Hindlimb muscle (tissue), 1 donor: ENCODE measurements around the gene USP21. TPM values are rescaled to one million over a fixed set of nuclear protein-coding genes. Genes with fewer than 3 reads are reported as not detected.
A peak's percentile ranks its signal among the peaks of the same experiment; 100 is the strongest.

Experiments
- DNase-seq: peaks from one replicate; pipeline ENCODE4 v3.0.0-alpha.2; 2013
- polyA plus RNA-seq: library from polyadenylated mRNA; unstranded; fragments of 120-200 nt; gene quantifications from one replicate; pipeline ENCODE4 v1.2.1, GENCODE V29; 2013; ENCODE audit not compliant: insufficient read length

The USP21 gene
- polyA plus RNA-seq, 1 donor, result 28.6 TPM

GRCh38 chr1:161172349-161172748 lies 13.0 kb downstream of the USP21 start:
- DNase-seq, result no peak

- no peak for DNase-seq
These were observed 13.6 kb downstream of the USP21 start for GRCh38 chr1:161172776-161173376.

- DNase-seq, result no peak
These were observed 14.4 kb downstream of the USP21 start for GRCh38 chr1:161173711-161174110.

- no peak for DNase-seq
These were observed 15.6 kb downstream of the USP21 start for GRCh38 chr1:161174911-161175310.

GRCh38 chr1:161175771-161176453 lies 16.6 kb downstream of the USP21 start:
- DNase-seq, result no peak

- DNase-seq, result no peak
These were observed 17.3 kb downstream of the USP21 start for GRCh38 chr1:161176468-161177111.

GRCh38 chr1:161177112-161177935 lies 18.0 kb downstream of the USP21 start, which contains the start of gene B4GALT3:
Gene B4GALT3, minus strand, starts transcription at chr1:161177507. Its CDS starts 1,447 bp downstream, at chr1:161176060.
- peak; percentile 84 for DNase-seq

- DNase-seq, result no peak
These were observed 18.6 kb downstream of the USP21 start for GRCh38 chr1:161177936-161178244.

- DNase-seq, result no peak
These were observed 20.4 kb downstream of the USP21 start for GRCh38 chr1:161179698-161180097.

- DNase-seq, result no peak
These were observed 21.3 kb downstream of the USP21 start for GRCh38 chr1:161180639-161181038.

- no peak for DNase-seq
These were observed 22.9 kb downstream of the USP21 start for GRCh38 chr1:161182214-161182613.

- peak; percentile 82 for DNase-seq
These were observed 26.0 kb downstream of the USP21 start for GRCh38 chr1:161185282-161185682.

- DNase-seq, result no peak
These were observed 26.5 kb downstream of the USP21 start for GRCh38 chr1:161185732-161186311.

GRCh38 chr1:161187311-161187710 lies 28.0 kb downstream of the USP21 start:
- DNase-seq, result no peak

GRCh38 chr1:161188381-161188780 lies 29.1 kb downstream of the USP21 start:
- no peak for DNase-seq

GRCh38 chr1:161189036-161189435 lies 29.7 kb downstream of the USP21 start:
- no peak for DNase-seq

- DNase-seq, result no peak
These were observed 31.7 kb downstream of the USP21 start for GRCh38 chr1:161190962-161191521.

- DNase-seq, result no peak
These were observed 32.7 kb downstream of the USP21 start for GRCh38 chr1:161191971-161192370.

GRCh38 chr1:161192476-161193465 lies 33.5 kb downstream of the USP21 start:
- no peak for DNase-seq

- no peak for DNase-seq
These were observed 34.4 kb downstream of the USP21 start for GRCh38 chr1:161193561-161194235.
